Body of pancreas (tissue), 4 donors: Measurements from ENCODE around the gene PLXNB3.

ENCODE experiments used
- CTCF ChIP-seq, 7 experiments: fragments of 450-650 bp in 4 of 7; fragments of 200-600 bp in 3 of 7; sonication (generic) in 3 of 7; IDR thresholded peaks; one replicate each; pipeline ENCODE4 v1.5.1; 2016 to 2019; ENCODE audit warnings: antibody characterized with exemption in 7 of 7
- POLR2A ChIP-seq, 3 donors: fragments of 450-650 bp; IDR thresholded peaks; one replicate each; pipeline ENCODE4 v1.6.1; 2016; ENCODE audit warnings: antibody characterized with exemption in 3 of 3, mild to moderate bottlenecking in 2 of 3

- TF ChIP-seq POLR2A (IDR thresholded peaks at IDR 0.05) (no peak), CTCF (IDR thresholded peaks at IDR 0.05) (no peak)
Observed at GRCh38 chrX:153802513-153803045, 38.5 kb downstream of the PLXNB3 start.
